ENCODE measurements around the gene RPS16. TPM values are rescaled to one million over a fixed set of nuclear protein-coding genes. Genes with fewer than 3 reads are reported as not detected.

The RPS16 gene
- total and polyA plus RNA-seq, 2 of the 13 experiments (the other 11 are each of a cell fraction or from before 2014, with no cell fraction given), result 488 to 2,583 TPM

GRCh38 chr19:39390751-39391437 is 44.9 kb downstream of the RPS16 start, which contains the start of the genes MED29 and PAF1 (continued):
- TF ChIP-seq ZBTB10 (CRISPR knock-in tag; IDR thresholded peaks at IDR 0.05; ENCODE audit: borderline replicate concordance) (no peak; the same call in 1 of the 2 replicates), SOX5 (CRISPR knock-in tag; IDR thresholded peaks at IDR 0.05; ENCODE audit: borderline replicate concordance) (0 out of 2 replicates have a peak, but pooled peaks have one; percentile 17), RORA (CRISPR knock-in tag; IDR thresholded peaks at IDR 0.05) (no peak), ZBTB34 (CRISPR knock-in tag; IDR thresholded peaks at IDR 0.05) (no peak), CEBPB (IDR thresholded peaks at IDR 0.05; ENCODE audit: borderline replicate concordance, low read depth, low read length) (peak; percentile 85), SNAI1 (CRISPR knock-in tag; IDR thresholded peaks at IDR 0.05; ENCODE audit: borderline replicate concordance) (no peak), ATAD3A (CRISPR knock-in tag; IDR thresholded peaks at IDR 0.05) (no peak), ZNF850 (CRISPR knock-in tag; conservative IDR thresholded peaks at IDR 0.05) (no peak), SMARCC2 (IDR thresholded peaks at IDR 0.05) (no peak), CSRNP1 (CRISPR knock-in tag; IDR thresholded peaks at IDR 0.05) (peak; percentile 36; the same call in 1 of the 2 replicates), GTF3A (CRISPR knock-in tag; conservative IDR thresholded peaks at IDR 0.05) (peak; percentile 96), SSRP1 (CRISPR knock-in tag; IDR thresholded peaks at IDR 0.05) (no peak), ZNF468 (CRISPR knock-in tag; IDR thresholded peaks at IDR 0.05) (peak; percentile 83; the same call in 1 of the 2 replicates)
- TF ChIP-seq, protein P1, sequence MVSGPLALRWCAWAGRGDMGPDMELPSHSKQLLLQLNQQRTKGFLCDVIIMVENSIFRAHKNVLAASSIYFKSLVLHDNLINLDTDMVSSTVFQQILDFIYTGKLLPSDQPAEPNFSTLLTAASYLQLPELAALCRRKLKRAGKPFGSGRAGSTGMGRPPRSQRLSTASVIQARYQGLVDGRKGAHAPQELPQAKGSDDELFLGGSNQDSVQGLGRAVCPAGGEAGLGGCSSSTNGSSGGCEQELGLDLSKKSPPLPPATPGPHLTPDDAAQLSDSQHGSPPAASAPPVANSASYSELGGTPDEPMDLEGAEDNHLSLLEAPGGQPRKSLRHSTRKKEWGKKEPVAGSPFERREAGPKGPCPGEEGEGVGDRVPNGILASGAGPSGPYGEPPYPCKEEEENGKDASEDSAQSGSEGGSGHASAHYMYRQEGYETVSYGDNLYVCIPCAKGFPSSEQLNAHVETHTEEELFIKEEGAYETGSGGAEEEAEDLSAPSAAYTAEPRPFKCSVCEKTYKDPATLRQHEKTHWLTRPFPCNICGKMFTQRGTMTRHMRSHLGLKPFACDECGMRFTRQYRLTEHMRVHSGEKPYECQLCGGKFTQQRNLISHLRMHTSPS (CRISPR knock-in tag; IDR thresholded peaks at IDR 0.05; ENCODE audit: low read depth), result no peak
- TF ChIP-seq, protein P2, sequence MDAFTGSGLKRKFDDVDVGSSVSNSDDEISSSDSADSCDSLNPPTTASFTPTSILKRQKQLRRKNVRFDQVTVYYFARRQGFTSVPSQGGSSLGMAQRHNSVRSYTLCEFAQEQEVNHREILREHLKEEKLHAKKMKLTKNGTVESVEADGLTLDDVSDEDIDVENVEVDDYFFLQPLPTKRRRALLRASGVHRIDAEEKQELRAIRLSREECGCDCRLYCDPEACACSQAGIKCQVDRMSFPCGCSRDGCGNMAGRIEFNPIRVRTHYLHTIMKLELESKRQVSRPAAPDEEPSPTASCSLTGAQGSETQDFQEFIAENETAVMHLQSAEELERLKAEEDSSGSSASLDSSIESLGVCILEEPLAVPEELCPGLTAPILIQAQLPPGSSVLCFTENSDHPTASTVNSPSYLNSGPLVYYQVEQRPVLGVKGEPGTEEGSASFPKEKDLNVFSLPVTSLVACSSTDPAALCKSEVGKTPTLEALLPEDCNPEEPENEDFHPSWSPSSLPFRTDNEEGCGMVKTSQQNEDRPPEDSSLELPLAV (CRISPR knock-in tag; conservative IDR thresholded peaks at IDR 0.05; ENCODE audit: low read depth), result no peak

Data from HepG2 (cell line).